SIG-M5 (cell line): Measurements from ENCODE around the gene PGBD4.

ENCODE experiments used
- DNase-seq: peaks from one replicate; lab custom pipeline; 2025; lab: John Stamatoyannopoulos, UW

The PGBD4 gene

GRCh38 chr15:34101366-34102174, at the start of gene PGBD4, which contains the start of gene EMC7:
PGBD4 (plus strand) TSS chr15:34102083; CDS start chr15:34102532, 449 bp downstream.
EMC7 (minus strand) TSS chr15:34101862; CDS start chr15:34101839, 23 bp downstream.
- peak; percentile 93 for DNase-seq

GRCh38 chr15:34054081-34054707, 47.7 kb upstream of the PGBD4 start:
- no peak for DNase-seq

DNA sequence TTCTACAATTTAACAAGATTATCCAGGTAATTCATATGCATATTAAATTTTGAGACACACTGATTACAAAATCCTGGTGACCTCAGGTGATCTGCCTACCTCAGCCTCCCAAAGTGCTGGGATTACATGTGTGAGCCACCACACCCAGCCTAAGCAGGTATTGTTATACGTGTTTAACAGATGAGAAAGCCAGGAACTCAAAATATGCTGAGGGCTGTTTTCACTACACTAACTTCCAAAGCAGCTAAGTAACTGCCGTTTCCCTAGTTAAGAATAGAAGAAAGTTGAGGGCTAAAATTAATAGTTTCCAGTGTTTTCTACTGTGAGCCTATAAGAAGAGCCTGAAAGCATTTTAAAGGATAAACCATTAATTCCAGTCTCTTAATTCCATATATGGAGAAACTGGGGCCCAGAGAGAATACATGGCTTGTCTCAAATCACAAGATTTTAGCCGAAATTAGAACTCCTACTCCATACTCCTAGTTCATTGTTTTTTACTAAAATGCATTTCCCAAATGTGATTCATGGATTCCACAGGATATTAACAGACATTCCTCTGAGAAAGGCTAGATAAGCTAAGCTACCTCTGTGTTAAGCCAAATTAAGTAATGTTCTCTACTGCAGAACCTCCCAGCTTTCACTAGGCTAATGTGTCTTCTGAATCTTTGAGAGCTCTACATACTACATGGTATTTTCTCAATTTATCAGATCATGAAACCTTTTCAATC, 45.9 kb upstream of the PGBD4 start:
- no peak for DNase-seq

- DNase-seq = no peak
Observed at GRCh38 chr15:34056911-34057310, 45.0 kb upstream of the PGBD4 start.

DNA sequence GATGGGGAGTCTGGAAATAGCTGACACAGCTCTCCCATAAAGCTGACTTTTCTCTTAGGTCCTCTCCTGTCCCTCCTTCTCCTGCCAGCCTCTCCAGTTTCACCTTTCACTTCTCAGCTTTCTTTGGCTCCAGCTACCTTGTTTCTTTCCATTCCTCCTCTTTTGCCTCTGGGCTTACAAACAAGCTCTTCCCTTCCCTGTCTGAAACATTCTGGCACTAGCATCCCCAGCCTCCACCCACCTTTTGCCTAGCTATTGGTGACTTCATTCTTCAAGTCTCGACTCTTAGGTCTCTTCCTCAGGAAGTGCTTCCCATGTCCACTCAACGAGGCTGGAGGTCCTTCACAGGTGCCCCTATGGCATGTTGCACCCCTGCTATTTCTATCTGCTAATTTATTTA, 42.4 kb upstream of the PGBD4 start:
- DNase-seq = no peak

- no peak for DNase-seq
Observed at GRCh38 chr15:34059946-34060345, 41.9 kb upstream of the PGBD4 start.

DNA sequence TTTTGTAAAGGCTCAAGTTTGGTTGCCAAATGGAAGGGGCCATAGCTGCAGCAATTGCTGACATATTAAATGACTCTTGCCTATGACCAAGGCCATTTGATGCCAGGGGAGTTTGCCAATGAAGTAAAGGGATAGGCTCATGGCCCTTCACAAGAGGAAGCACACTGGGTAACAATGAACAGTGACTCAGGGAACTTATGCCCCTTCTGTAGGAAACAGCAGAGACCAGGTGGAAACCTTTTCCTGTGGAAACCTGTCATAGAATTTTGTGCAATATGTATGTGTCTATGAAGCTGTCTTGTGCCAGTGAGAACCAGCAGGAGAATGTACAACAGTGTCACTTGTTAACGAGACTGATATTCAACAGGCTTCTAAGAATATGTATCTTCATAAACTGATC, 37.4 kb upstream of the PGBD4 start:
- no peak for DNase-seq

GRCh38 chr15:34065261-34065660, 36.6 kb upstream of the PGBD4 start:
- DNase-seq = no peak

DNA sequence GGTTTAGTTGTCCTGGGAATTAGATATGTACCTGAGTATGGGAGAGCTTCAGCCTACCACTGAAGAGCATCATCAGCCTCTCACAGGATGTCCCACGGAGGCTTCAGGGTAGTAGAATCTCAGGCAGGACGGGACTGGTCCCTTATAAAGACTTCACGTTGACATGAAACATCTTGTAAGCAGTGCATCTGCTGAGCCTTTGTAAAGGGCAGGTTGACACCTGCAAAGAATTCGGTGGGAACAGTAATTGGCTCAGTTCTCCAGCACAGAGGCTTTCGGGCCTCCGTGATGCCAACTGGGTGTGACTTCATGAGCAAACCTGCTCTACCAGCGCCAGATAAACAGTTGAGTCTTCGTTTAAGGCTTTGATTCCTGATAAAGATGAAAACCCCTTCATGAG, 35.9 kb upstream of the PGBD4 start:
- no peak for DNase-seq

GRCh38 chr15:34070003-34070402, 31.9 kb upstream of the PGBD4 start:
- DNase-seq = no peak

GRCh38 chr15:34076785-34077184, 25.1 kb upstream of the PGBD4 start:
- no peak for DNase-seq

GRCh38 chr15:34078900-34079299, 23.0 kb upstream of the PGBD4 start:
- DNase-seq = no peak

DNA sequence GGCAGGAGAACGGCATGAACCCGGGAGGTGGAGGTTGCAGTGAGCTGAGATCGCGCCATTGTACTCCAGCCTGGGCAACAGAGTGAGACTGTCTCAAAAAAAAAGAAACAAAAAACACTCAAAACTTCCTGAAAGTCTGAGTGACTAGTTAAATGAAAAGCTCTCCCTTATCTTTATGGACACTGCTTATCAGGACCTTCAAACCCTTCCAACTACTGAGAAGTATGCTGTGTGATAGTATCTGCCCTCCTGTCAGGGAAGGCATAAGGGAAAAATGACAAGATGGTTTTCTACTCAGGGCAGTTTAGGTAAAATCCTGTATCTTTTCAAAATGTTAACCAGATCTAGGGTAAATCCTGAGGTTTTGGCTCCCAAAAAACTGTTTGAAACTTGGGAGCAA, 22.0 kb upstream of the PGBD4 start:
- no peak for DNase-seq

GRCh38 chr15:34084086-34084485, 17.8 kb upstream of the PGBD4 start:
- DNase-seq = no peak

- DNase-seq = no peak
Observed at GRCh38 chr15:34085746-34086145, 16.1 kb upstream of the PGBD4 start.

- DNase-seq = no peak
Observed at GRCh38 chr15:34099914-34100313, 2.0 kb upstream of the PGBD4 start.

GRCh38 chr15:34102175-34102925, 467 bp downstream of the PGBD4 start:
- no peak for DNase-seq

DNA sequence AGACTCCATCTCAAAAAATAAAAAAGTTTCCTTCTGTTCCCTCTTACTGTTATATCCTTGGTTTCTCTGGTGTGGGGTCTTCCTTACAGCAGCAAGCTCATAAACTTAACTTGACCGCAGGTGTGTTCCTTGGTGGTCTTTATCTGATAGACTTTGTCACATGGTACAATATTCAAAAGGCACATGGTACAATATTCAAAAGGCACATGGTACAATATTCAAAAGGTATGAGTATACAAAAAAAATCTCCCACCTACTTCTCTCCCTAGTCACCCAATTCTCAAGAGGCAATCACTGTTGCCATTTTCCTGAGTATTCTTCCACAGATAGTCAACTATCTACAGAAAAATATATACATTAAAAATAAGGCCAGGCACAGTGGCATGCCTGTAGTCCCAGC, 4.5 kb downstream of the PGBD4 start:
- no peak for DNase-seq

- DNase-seq = no peak
Observed at GRCh38 chr15:34107315-34107714, 5.4 kb downstream of the PGBD4 start.

DNA sequence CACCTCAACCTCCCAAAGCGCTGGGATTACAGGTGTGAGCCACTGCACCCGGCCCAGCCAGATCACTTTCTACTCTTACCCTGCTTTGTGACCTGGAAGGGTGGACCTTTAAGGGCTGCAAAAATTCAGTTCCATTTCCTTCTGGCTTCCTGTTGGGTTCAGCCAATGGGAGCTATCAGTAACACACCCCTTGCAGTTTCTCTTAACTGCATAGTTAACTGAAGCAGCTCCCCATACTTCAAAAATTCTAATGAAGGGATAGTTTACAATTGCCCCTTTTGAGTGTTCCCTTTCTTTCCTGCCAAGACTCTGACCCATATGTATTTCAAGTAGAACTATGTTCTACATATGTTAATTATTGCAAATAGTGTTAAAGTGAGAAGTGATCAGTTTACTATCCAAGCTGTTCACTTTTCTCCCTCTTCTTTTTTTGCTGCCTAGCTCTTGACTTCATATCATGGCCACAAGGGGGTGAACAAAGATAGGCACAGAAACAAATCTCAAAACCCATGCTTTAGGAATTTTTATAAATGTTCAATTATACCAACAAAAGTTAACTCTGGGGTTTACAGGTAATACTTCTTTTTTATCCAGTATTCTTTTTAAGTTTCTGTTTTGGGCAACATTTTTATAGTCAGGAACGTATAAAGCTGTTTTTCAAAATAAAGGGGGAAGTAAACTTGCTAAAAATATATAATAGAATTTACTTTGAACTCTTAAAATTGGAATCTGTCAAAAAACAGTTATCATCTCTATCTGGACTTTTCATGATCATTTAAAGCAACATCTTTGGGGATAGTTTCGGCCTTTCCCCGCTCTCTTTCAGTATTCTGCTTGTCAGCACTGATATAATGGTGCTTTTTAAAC, 8.1 kb downstream of the PGBD4 start:
- no peak for DNase-seq

DNA sequence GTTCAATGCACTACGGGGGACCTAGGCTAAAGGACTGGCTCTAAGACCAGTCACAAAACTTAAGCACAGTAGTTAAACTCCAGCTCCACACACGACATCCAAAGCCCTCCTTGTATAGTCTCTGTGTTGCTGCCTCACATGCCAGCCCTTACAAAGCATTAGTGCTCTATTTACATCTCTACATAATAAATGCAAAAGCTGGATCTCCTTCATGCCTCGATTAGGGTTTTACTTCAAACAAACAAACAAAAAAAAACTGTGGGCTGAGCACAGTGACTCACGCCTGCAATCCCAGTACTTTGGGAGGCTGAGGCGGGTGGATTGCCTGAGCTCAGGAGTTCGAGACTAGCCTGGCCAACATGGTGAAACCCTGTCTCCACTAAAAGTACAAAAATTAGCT, 9.6 kb downstream of the PGBD4 start:
- no peak for DNase-seq
